Gastrocnemius medialis (tissue), 4 donors: Measurements from ENCODE around the gene TRIM47. TPM values are rescaled to one million over a fixed set of nuclear protein-coding genes. Genes with fewer than 3 reads are reported as not detected.

Experiments used
- ATAC-seq, 2 donors: fragments of 150-250 bp; one replicate each; pipeline ENCODE4 v1.9.1; 2016
- DNase-seq, 2 donors: peaks; one replicate each; pipeline ENCODE4 v3.0.0-alpha.2; 2019
- H3K27ac ChIP-seq, 4 donors: fragments of 200-600 bp; sonication (generic); 1 replicate in 1 of 4; 2 replicates in 3 of 4; pipeline ENCODE4 v1.5.1; 2016 to 2018; ENCODE audit warnings: mild to moderate bottlenecking in 2 of 4, moderate library complexity in 1 of 4
- H3K27me3 ChIP-seq, 3 donors: fragments of 200-600 bp; sonication (generic) in 2 of 3; 1 replicate in 1 of 3; 2 replicates in 2 of 3; pipeline versions ENCODE4 v1.5.1 to v1.6.0; 2016 to 2019; ENCODE audit warnings: mild to moderate bottlenecking in 1 of 3, moderate library complexity in 1 of 3
- H3K36me3 ChIP-seq, 2 donors: fragments of 200-600 bp; sonication (generic) in 1 of 2; one replicate each; pipeline ENCODE4 v1.5.1; 2017 to 2018
- H3K4me1 ChIP-seq, 2 donors: fragments of 200-600 bp; sonication (generic) in 1 of 2; one replicate each; pipeline ENCODE4 v1.5.1; 2016 to 2017; ENCODE audit warnings: mild to moderate bottlenecking in 2 of 2
- H3K4me3 ChIP-seq, 4 donors: fragments of 200-600 bp; sonication (generic) in 3 of 4; 1 replicate in 1 of 4; 2 replicates in 3 of 4; pipeline ENCODE4 v1.5.1; 2016 to 2019; ENCODE audit warnings: mild to moderate bottlenecking in 2 of 4
- H3K9me3 ChIP-seq, 3 donors: fragments of 200-600 bp; sonication (generic) in 2 of 3; 1 replicate in 1 of 3; 2 replicates in 2 of 3; pipeline ENCODE4 v1.5.1; 2016 to 2019
- CTCF ChIP-seq, 5 experiments: fragments of 450-650 bp in 3 of 5; fragments of 200-600 bp in 2 of 5; sonication (generic) in 2 of 5; IDR thresholded peaks in 4 of 5; conservative IDR thresholded peaks in 1 of 5; 1 replicate in 4 of 5; 2 replicates in 1 of 5; pipeline ENCODE4 v1.5.1; 2016 to 2019; ENCODE audit warnings: antibody characterized with exemption in 5 of 5, mild to moderate bottlenecking in 3 of 5, moderate library complexity in 3 of 5
- POLR2A ChIP-seq, 2 donors: fragments of 450-650 bp; IDR thresholded peaks; one replicate each; pipeline ENCODE4 v1.6.1; 2017; ENCODE audit warnings: antibody characterized with exemption in 2 of 2, mild to moderate bottlenecking in 2 of 2, moderate library complexity in 2 of 2
- in situ Hi-C, 4 donors: fragments of 200-750 bp; cut with MboI; loops; one replicate each; pipeline versions ENCODE4 v1.15.0 to v1.8.0; 2017; ENCODE audit warnings: low sequenced_read_pairs in 4 of 4
- intact Hi-C: fragments of 100-400 bp; cut with DNase I; formaldehyde crosslinking; loops from one replicate; pipeline ENCODE4 v1.15.1; 2023; ENCODE audit warnings: low total_unique reads
- total RNA-seq, 4 donors: library from RNA; depleted of rRNA; stranded (reverse); fragments of >200 nt; gene quantifications; one replicate each; pipeline versions ENCODE4 v1.1.0 to v1.2.3, GENCODE V29; 2016

The TRIM47 gene
- total RNA-seq, 4 donors from 2014 or later: 9.5 to 18.4 (median 15.5) TPM

- peak in 1 of 2 donors; percentile 44 for DNase-seq
- intact Hi-C loops: no loop called here
- H3K4me1 ChIP-seq: peaks cover 43 to 44% of the 10 kb centered on the region in 2 donors
- peak overlapping the region; percentile 56 to 87 (median 70) for H3K4me3 ChIP-seq
- H3K27me3 ChIP-seq: no peaks in the 10 kb centered on the region
- no peaks in the 10 kb centered on the region for H3K9me3 ChIP-seq
- H3K36me3 ChIP-seq: no peaks in the 10 kb centered on the region
- in situ Hi-C loops: loop anchor here in 1 of 4 donors (25.0 kb wide), 1 partner anchor 114 kb away; the partner anchor contains the start of gene GALK1
- no peak for ATAC-seq
- H3K27ac ChIP-seq: peak overlapping the region; percentile 79 to 92 (median 86)
- TF ChIP-seq CTCF (IDR thresholded peaks at IDR 0.05 in 4 of 5, conservative IDR thresholded peaks at IDR 0.05 in 1 of 5): no peak
- no peak for TF ChIP-seq POLR2A (IDR thresholded peaks at IDR 0.05)
Observed at GRCh38 chr17:75876190-75876937, 2.0 kb downstream of the TRIM47 start.

GRCh38 chr17:75875940-75876189 lies 2.5 kb downstream of the TRIM47 start:
- Histone ChIP-seq H3K9me3 (no peaks in the 10 kb centered on the region), H3K4me1 (peaks cover 43 to 44% of the 10 kb centered on the region in 2 donors), H3K27ac (peak overlapping the region; percentile 79 to 92 (median 86)), H3K27me3 (no peaks in the 10 kb centered on the region), H3K36me3 (no peaks in the 10 kb centered on the region), H3K4me3 (peak overlapping the region in 3 of 4 donors; percentile 56 to 71 (median 69))
- no peak for ATAC-seq
- intact Hi-C loops: no loop called here
- no peak for DNase-seq
- TF ChIP-seq CTCF (IDR thresholded peaks at IDR 0.05 in 4 of 5, conservative IDR thresholded peaks at IDR 0.05 in 1 of 5): no peak
- TF ChIP-seq POLR2A (IDR thresholded peaks at IDR 0.05): no peak
- in situ Hi-C loops: loop anchor here in 1 of 4 donors (25.0 kb wide), 1 partner anchor 114 kb away; the partner anchor contains the start of gene GALK1

GRCh38 chr17:75875182-75875939 lies 3.0 kb downstream of the TRIM47 start:
- intact Hi-C loops: no loop called here
- DNase-seq: no peak
- H3K4me1 ChIP-seq: peaks cover 43 to 44% of the 10 kb centered on the region in 2 donors
- H3K27me3 ChIP-seq: no peaks in the 10 kb centered on the region
- H3K27ac ChIP-seq: peak overlapping the region; percentile 79 to 92 (median 86)
- ATAC-seq: no peak
- no peak for TF ChIP-seq CTCF (IDR thresholded peaks at IDR 0.05 in 4 of 5, conservative IDR thresholded peaks at IDR 0.05 in 1 of 5)
- in situ Hi-C loops: loop anchor here in 1 of 4 donors (25.0 kb wide), 1 partner anchor 113 kb away; the partner anchor contains the start of gene GALK1
- no peaks in the 10 kb centered on the region for H3K9me3 ChIP-seq
- H3K4me3 ChIP-seq: peak overlapping the region in 2 of 4 donors; percentile 56 to 71
- no peaks in the 10 kb centered on the region for H3K36me3 ChIP-seq

GRCh38 chr17:75874323-75875181 lies 3.8 kb downstream of the TRIM47 start:
- in situ Hi-C loops: loop anchor here in 1 of 4 donors (25.0 kb wide), 1 partner anchor 112 kb away; the partner anchor contains the start of gene GALK1
- no peak for DNase-seq
- H3K36me3 ChIP-seq: no peaks in the 10 kb centered on the region
- H3K4me1 ChIP-seq: peaks cover 44 to 49% of the 10 kb centered on the region in 2 donors
- intact Hi-C loops: no loop called here
- no peak overlapping the region for H3K4me3 ChIP-seq
- no peak for ATAC-seq
- H3K9me3 ChIP-seq: no peaks in the 10 kb centered on the region
- TF ChIP-seq CTCF (IDR thresholded peaks at IDR 0.05 in 4 of 5, conservative IDR thresholded peaks at IDR 0.05 in 1 of 5) (no peak), POLR2A (IDR thresholded peaks at IDR 0.05) (no peak)
- peak overlapping the region; percentile 79 to 92 (median 86) for H3K27ac ChIP-seq
- H3K27me3 ChIP-seq: no peaks in the 10 kb centered on the region
